Measurements from ENCODE around the gene ATP11A.
"Not testable (repeated sequence)": the region's sequence is repeated elsewhere in the genome, so short reads cannot be mapped to it uniquely, and the experiment has no call there.

The ATP11A gene

DNA sequence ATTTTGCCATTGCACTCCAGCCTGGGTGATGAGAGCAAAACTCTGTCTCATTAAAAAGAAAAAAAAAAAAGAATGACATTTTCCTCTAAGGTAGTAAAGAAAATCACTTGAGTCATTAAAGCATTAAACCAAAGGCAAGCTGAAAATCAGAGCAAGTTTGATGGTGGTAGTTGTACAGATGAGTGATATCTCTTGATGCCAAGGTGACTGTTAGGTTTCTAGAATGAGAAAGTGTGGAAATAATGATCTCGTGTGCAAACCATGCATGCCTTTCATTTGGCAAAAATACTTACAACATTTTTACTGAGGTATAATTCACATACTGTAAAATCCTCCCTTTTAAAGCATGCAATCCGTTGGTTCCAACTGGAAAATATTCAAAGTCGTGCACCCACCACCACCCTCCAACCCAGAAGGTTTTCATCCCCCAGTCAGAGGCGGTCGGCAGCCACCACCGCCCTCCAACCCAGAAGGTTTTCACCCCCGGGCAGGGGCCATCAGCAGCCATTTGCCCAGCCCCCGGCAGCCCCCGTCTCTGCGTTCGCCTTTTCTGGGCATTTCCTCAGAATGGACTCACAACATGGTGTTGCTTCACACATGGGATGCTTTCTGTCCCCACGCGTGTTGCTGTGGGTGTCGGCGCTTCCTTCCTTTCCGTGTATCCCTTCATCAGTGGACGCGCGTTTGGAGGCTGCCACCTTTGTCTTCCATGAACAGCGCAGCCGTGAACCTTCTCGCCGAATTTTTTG lies 90.2 kb downstream of the ATP11A start:
- DNase-seq = no peak

GRCh38 chr13:112781287-112781686 lies 91.4 kb downstream of the ATP11A start:
- no peak for DNase-seq

DNA sequence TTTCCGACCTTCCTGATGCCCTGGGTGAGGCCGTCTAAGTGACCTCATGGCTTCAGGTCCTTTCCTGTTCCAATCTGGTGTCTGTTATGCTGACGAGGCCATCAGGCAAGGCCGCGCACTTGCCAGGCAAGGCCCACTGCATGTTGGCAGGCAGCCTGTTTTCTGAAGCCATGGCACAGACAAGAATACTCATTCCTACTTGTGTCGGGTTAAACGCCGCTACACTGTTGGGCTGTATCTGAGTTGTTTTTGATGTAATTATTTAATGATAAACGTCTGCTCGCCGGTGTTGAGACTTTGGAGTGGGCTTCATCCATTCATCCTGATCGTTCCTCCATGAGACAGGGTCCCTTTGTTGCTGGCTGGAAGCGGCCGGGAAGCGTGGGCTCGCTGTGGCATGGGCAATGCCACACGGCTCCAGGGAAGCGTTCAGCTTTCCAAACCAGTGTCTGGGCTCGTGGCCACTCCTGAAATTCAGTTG lies 92.1 kb downstream of the ATP11A start:
- peak; percentile 67 for DNase-seq

DNA sequence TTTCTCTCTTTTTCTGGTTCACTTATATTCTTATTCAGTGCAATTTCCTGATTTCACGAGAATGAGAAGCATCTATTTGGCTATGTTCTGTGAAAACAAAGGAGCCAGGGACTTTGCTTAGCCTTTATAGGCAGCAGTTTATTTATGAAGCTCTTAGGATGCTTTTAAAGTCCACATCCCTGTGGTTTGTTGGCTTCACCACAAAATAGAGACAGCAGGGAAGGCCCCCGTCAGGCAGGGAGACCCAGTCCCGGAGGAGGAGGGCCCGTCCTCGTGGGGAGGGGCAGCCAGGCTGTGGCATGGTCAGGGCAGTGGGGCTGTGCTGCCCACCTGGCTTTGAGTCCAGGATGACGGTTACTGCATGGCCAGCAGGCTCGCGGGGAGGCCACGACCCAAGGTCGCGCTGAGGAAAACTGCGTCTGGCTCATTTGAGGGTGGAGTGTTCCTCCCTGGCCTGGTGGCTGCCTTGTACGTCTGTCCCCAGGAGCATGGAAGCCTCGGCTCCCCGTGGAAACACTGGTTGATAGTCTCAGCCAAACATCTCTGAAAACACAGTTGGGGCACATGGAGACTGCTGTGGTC lies 92.7 kb downstream of the ATP11A start:
- DNase-seq = no peak

DNA sequence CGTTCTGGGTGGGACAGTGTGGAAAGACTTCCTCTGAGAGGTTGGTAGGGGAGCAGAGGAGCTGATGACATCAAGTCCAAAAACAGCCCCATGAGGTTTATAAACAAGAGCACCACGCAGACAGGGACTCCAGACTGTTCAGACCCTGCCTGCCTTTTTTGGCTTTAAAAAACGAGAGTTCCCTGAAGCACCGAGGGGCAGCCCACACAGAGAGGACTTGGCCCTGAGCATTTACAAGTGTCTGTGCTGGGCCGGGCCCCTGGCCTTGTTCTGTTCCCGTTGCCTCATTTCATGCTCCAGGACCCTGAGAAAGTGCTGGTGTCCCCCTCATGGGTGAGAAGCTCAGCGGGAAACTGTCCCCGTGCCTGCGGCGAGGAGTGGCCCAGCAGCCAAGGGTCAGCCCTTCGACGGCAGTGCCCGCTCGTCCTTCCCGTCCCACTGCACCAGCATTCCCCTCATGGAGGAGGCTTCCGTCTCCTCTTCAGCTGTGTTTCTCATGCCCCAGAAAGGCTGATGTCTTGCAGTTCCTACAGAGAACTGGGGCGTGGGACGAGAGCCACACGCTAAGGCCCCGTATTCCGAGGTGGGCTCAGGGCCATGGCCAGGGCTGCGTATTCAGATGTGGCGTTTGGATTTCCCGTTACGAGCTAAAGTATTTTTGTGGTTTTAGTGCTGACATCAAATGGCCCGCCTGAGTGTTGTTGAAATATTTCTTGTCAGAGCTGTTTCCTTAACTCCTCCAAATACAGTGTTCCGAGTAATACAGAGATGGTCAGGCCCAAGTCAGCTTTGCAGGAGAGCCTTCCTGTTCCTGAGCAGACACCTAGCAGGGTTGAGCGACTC lies 93.5 kb downstream of the ATP11A start:
- no peak for DNase-seq

- DNase-seq = no peak
These were observed 94.1 kb downstream of the ATP11A start for GRCh38 chr13:112783978-112784371.

GRCh38 chr13:112784811-112785482 lies 95.1 kb downstream of the ATP11A start:
- no peak for DNase-seq

GRCh38 chr13:112785483-112785856 lies 95.6 kb downstream of the ATP11A start:
- no peak for DNase-seq

DNA sequence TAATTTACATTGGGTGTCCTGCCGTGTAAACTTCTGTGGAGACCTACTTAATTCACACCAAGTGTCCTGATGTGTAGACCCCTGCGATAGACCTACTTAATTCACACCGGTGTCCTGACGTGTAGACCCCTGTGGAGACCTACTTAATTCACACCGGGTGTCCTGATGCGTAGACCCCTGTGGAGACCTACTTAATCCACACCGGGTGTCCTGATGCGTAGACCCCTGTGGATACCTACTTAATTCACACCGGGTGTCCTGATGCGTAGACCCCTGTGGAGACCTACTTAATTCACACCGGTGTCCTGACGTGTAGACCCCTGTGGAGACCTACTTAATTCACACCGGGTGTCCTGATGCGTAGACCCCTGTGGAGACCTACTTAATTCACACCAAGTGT lies 97.0 kb downstream of the ATP11A start:
- DNase-seq = not testable (repeated sequence)

GRCh38 chr13:112790735-112791641 lies 101.2 kb downstream of the ATP11A start:
- no peak for DNase-seq

GRCh38 chr13:112791663-112792440 lies 102.0 kb downstream of the ATP11A start:
- DNase-seq = no peak

GRCh38 chr13:112792511-112792910 lies 102.7 kb downstream of the ATP11A start:
- no peak for DNase-seq

- no peak for DNase-seq
These were observed 104.0 kb downstream of the ATP11A start for GRCh38 chr13:112793545-112794445.

- DNase-seq = no peak
These were observed 105.4 kb downstream of the ATP11A start for GRCh38 chr13:112795277-112795676.

DNA sequence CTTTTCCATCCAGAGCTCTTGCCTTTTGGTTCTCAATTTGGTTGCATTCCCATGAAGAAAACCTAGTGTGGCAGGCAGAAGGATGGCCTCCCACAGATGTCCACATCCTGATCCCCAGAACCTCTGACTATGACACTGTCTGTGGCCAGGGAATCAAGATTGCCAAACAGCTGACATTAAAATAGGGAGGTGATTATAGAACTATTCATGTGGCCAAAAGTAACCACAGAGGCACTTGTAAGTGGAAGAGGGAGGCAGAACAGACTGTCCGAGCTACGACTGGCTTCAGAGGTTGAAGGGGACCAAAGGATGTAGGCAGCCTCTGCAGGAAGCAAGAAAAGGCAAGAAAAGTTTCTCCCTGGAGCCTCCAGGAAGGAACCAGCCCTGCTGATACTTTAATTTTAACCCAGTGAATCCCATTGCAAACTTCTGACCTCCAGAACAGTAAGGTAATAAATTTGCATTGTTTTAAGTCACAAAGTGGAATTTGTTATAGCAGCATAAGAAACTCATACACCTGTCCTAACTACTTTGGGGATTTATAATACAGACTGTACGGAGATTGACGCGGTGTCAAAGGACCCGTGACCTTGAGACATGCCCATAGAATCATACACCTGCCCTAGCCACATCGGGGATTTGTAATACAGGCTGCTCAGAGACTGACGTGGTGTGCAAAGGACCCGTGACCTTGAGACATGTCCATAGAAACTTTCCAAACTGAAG lies 106.5 kb downstream of the ATP11A start:
- no peak for DNase-seq

DNA sequence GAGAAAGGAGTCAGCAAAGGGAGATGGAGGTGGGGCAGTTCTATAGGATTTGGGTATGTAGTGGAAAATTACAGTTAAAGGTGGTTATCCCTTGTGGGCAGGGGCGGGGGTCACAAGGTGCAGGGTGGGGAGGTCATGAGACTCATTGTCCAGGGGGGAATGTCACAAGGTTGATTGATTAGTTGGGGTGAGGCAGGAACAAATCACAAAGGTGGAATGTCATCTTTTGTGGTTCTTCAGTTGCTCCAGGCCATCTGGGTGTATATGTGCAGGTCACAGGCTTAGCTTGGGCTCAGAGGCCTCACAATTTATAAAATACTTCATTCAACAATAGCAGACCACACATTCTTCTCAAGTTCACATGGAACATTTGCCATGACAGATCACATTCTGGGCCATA lies 109.6 kb downstream of the ATP11A start:
- DNase-seq = no peak

- DNase-seq = no peak
These were observed 110.2 kb downstream of the ATP11A start for GRCh38 chr13:112800057-112800456.

- not testable (repeated sequence) for DNase-seq
These were observed 111.0 kb downstream of the ATP11A start for GRCh38 chr13:112800807-112801206.

DNA sequence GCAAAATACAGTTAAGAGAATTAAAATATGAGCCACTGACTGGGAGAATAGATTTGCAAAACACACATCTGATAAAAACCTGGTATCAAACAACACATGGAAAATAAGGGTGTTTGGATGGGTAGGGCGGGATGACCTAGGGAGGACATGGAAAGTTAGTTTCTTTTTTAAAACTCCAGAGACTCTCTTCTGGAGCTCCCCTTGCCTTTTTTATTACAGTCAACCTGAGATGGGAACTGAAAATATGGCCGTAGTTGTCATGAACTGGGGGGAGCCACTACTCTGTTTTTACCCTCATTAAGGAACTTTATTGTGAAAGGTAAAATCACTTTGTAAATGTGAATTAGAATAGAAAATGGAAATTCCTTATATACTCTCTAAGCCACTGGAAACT lies 113.0 kb downstream of the ATP11A start:
- DNase-seq = no peak

All from midbrain (tissue), 1 donor.